ENCODE measurements around the gene LPIN1. TPM values are rescaled to one million over a fixed set of nuclear protein-coding genes. Genes with fewer than 3 reads are reported as not detected.

Gene LPIN1
- total and polyA plus RNA-seq, 2 of the 8 experiments (the other 6 are each of a cell fraction or from before 2014, with no cell fraction given): 4.3 to 9.8 TPM

- H4K20me1 ChIP-seq (replicated peaks in 1 of 2; ENCODE audit: control insufficient read depth in 1 of 2, insufficient read depth in 2 of 2, low read length in 2 of 2): no peaks in the 10 kb centered on the region
- no peak overlapping the region for H4K8ac ChIP-seq (ENCODE audit: extremely low read depth, insufficient read depth, low read length)
- no peak overlapping the region for H2BK15ac ChIP-seq (ENCODE audit: low read length)
- no peak overlapping the region for H2AK5ac ChIP-seq (ENCODE audit: low read depth, low read length)
- H2AFZ ChIP-seq (ENCODE audit: low read length): no peak overlapping the region
- no peak overlapping the region for H3K14ac ChIP-seq (ENCODE audit: insufficient read length)
- no peak overlapping the region; a peak in 2 of 7 replicates for H3K9ac ChIP-seq (replicated peaks in 1 of 4; ENCODE audit: extremely low read depth in 1 of 4, low read depth in 3 of 4, low read length in 3 of 4)
- H3K36me3 ChIP-seq (ENCODE audit: control insufficient read depth in 2 of 4, insufficient read depth in 4 of 4, low read length in 3 of 4): no peaks in the 10 kb centered on the region
- no peak overlapping the region for H4K5ac ChIP-seq (ENCODE audit: insufficient read length, low read depth, low read length)
- no peak overlapping the region for H3K4me2 ChIP-seq (ENCODE audit: insufficient read depth in 1 of 2, low read depth in 2 of 2, low read length in 2 of 2)
- H3K9me3 ChIP-seq (ENCODE audit: insufficient read depth in 2 of 2, low read depth in 1 of 2, low read length in 1 of 2): no peaks in the 10 kb centered on the region
- H3K79me2 ChIP-seq (ENCODE audit: control insufficient read depth in 1 of 2, insufficient read depth in 2 of 2, low read length in 2 of 2): no peaks in the 10 kb centered on the region
- no peaks in the 10 kb centered on the region for H3K79me1 ChIP-seq (ENCODE audit: low read depth, low read length)
- no peak overlapping the region for H3K27ac ChIP-seq (ENCODE audit: low read depth, low read length)
- H3K27me3 ChIP-seq (replicated peaks in 1 of 4; ENCODE audit: control insufficient read depth in 3 of 4, extremely low read depth in 1 of 4, insufficient read depth in 3 of 4, low read length in 3 of 4): no peaks in the 10 kb centered on the region
- no peak overlapping the region for H2BK20ac ChIP-seq (ENCODE audit: low read length)
- no peak for FAIRE-seq
- POLR2A ChIA-PET (ENCODE audit: partially characterized antibody): interaction anchor here (0.8 kb wide), 1 partner anchor 9 kb away, joined by 3 read pairs; no protein-coding TSS in a partner anchor
- no peaks in the 10 kb centered on the region for H3K23me2 ChIP-seq (ENCODE audit: low read depth, low read length)
- no peak overlapping the region for H4K91ac ChIP-seq (replicated peaks; ENCODE audit: insufficient read length, low read length)
- no peak overlapping the region for H2BK120ac ChIP-seq (replicated peaks; ENCODE audit: low read depth, low read length)
- no peak overlapping the region for H3K4ac ChIP-seq (replicated peaks; ENCODE audit: insufficient read length, low read depth, low read length)
- WGBS, 2 experiments (ENCODE audit: extremely low coverage in 1 of 2, insufficient coverage in 1 of 2, insufficient read length in 1 of 2, insufficient replicate concordance in 2 of 2, low coverage in 1 of 2, low lambda C conversion rate in 2 of 2, missing lambda C conversion rate in 1 of 2): 91% methylated on average over 2 of the region's 2 CpGs; no CpG with 5 or more reads in 1 of the 2 experiments
- no peak overlapping the region for H3K4me3 ChIP-seq (ENCODE audit: extremely low read depth in 1 of 4, insufficient read depth in 2 of 4, low read depth in 3 of 4, low read length in 4 of 4)
- no peak overlapping the region for H3K18ac ChIP-seq (ENCODE audit: extremely low read depth, low read length)
- no peak overlapping the region for H3K23ac ChIP-seq (ENCODE audit: insufficient read length)
- H2BK5ac ChIP-seq (ENCODE audit: low read depth, low read length): no peak overlapping the region
- H3K56ac ChIP-seq (replicated peaks; ENCODE audit: insufficient read length, low read depth, low read length): no peak overlapping the region
- no peak overlapping the region for H2BK12ac ChIP-seq (ENCODE audit: low read depth, low read length)
- no peaks in the 10 kb centered on the region; a peak in 2 of 7 replicates for H3K4me1 ChIP-seq (replicated peaks in 1 of 4; ENCODE audit: control insufficient read depth in 3 of 4, insufficient read depth in 4 of 4, low read length in 3 of 4)
- DNase-seq (ENCODE audit: low read depth in 1 of 2, low spot score in 2 of 2): no peak
- CTCF ChIA-PET (ENCODE audit: partially characterized antibody): interaction anchor here (0.7 to 1.6 kb wide), 4 partner anchors 11 to 1135 kb away, joined by 3 to 4 read pairs (median 3); no protein-coding TSS in a partner anchor
- TF ChIP-seq RAD21 (IDR thresholded peaks at IDR 0.05 in 1 of 2, conservative IDR thresholded peaks at IDR 0.05 in 1 of 2; ENCODE audit: low read depth in 2 of 2, low read length in 2 of 2): no peak
- no peak for TF ChIP-seq CTCF (IDR thresholded peaks at IDR 0.05; ENCODE audit: control extremely low read depth in 1 of 3, insufficient read depth in 1 of 3, low read depth in 1 of 3, low read length in 3 of 3)
- no peak for TF ChIP-seq PHF8 (conservative IDR thresholded peaks at IDR 0.05; ENCODE audit: low read depth, low read length)
- TF ChIP-seq RBBP5 (IDR thresholded peaks at IDR 0.05; ENCODE audit: borderline replicate concordance, low read depth, low read length): no peak
- TF ChIP-seq HDAC6 (IDR thresholded peaks at IDR 0.05; ENCODE audit: low read depth, low read length): no peak
- TF ChIP-seq FOSL1 (IDR thresholded peaks at IDR 0.05; ENCODE audit: insufficient read depth, low read depth, low read length): no peak
- TF ChIP-seq BCL11A (IDR thresholded peaks at IDR 0.05; ENCODE audit: low read depth in 2 of 2, low read length in 2 of 2): no peak
Measured at GRCh38 chr2:11872948-11873269, 126.5 kb downstream of the LPIN1 start.

All from H1 (cell line).